Chondrocyte (in vitro differentiated cells): ENCODE measurements around the gene MYBPC1. TPM values are rescaled to one million over a fixed set of nuclear protein-coding genes. Genes with fewer than 3 reads are reported as not detected.

Experiments used
- DNase-seq: peaks from one replicate; pipeline ENCODE4 v3.0.0; 2021; ENCODE audit warnings: mixed read lengths, low spot score
- H3K27ac Mint-ChIP-seq: one replicate; pipeline ENCODE4 v1.8.0; 2021; ENCODE audit warnings: mild to moderate bottlenecking, moderate library complexity, mixed read lengths; ENCODE audit not compliant: unreplicated experiment
- H3K27me3 Mint-ChIP-seq: 2 replicates; pipeline ENCODE4 v1.8.0; 2021; ENCODE audit warnings: low read depth, mixed read lengths
- H3K36me3 Mint-ChIP-seq: 2 replicates; pipeline ENCODE4 v1.8.0; 2021; ENCODE audit warnings: low read depth, mixed read lengths
- H3K4me1 Mint-ChIP-seq: 2 replicates; pipeline ENCODE4 v1.8.0; 2021; ENCODE audit warnings: low read depth, mild to moderate bottlenecking, mixed read lengths
- H3K4me3 Mint-ChIP-seq: one replicate; pipeline ENCODE4 v1.8.0; 2021; ENCODE audit warnings: mild to moderate bottlenecking, moderate library complexity, mixed read lengths; ENCODE audit not compliant: unreplicated experiment
- H3K9me3 Mint-ChIP-seq: 2 replicates; pipeline ENCODE4 v1.8.0; 2021; ENCODE audit warnings: low read depth, mixed read lengths
- CTCF ChIP-seq: fragments of 200-600 bp; sonication (generic); IDR thresholded peaks from 2 replicates; pipeline ENCODE4 v1.5.0; 2021; ENCODE audit warnings: antibody characterized with exemption, mild to moderate bottlenecking, moderate library complexity
- total RNA-seq: library from RNA; stranded (reverse); gene quantifications from 3 replicates; pipeline ENCODE4 v1.2.1, GENCODE V29; 2021

The MYBPC1 gene
- total RNA-seq, 1 donor from 2014 or later, result not detected

GRCh38 chr12:101664992-101665391 lies 70.2 kb downstream of the MYBPC1 start:
- Mint-ChIP-seq H3K27me3 (peaks cover 11% of the 10 kb centered on the region), H3K4me1 (peaks cover 10% of the 10 kb centered on the region), H3K36me3 (no peaks in the 10 kb centered on the region), H3K4me3 (no peak overlapping the region), H3K9me3 (no peaks in the 10 kb centered on the region), H3K27ac (no peak overlapping the region)
- TF ChIP-seq CTCF, result no peak
- no peak for DNase-seq

GRCh38 chr12:101666052-101666728 lies 71.4 kb downstream of the MYBPC1 start:
- no peaks in the 10 kb centered on the region for H3K36me3 Mint-ChIP-seq
- no peak overlapping the region for H3K4me3 Mint-ChIP-seq
- H3K4me1 Mint-ChIP-seq, result peaks cover 14% of the 10 kb centered on the region
- TF ChIP-seq CTCF, result no peak
- H3K27ac Mint-ChIP-seq, result no peak overlapping the region
- DNase-seq, result no peak
- H3K9me3 Mint-ChIP-seq, result no peaks in the 10 kb centered on the region
- peaks cover 11% of the 10 kb centered on the region for H3K27me3 Mint-ChIP-seq

- no peak overlapping the region for H3K27ac Mint-ChIP-seq
- H3K4me3 Mint-ChIP-seq, result no peak overlapping the region
- TF ChIP-seq CTCF, result no peak
Observed at GRCh38 chr12:101667591-101667990, 72.8 kb downstream of the MYBPC1 start.

GRCh38 chr12:101670007-101670671 lies 75.4 kb downstream of the MYBPC1 start:
- peak; percentile 74 for TF ChIP-seq CTCF
- Mint-ChIP-seq H3K27me3 (peaks cover 8% of the 10 kb centered on the region), H3K9me3 (no peaks in the 10 kb centered on the region), H3K4me3 (no peak overlapping the region), H3K27ac (no peak overlapping the region), H3K4me1 (peaks cover 14% of the 10 kb centered on the region), H3K36me3 (no peaks in the 10 kb centered on the region)
- DNase-seq, result no peak

More at GRCh38 chr12:101667591-101667990, 72.8 kb downstream of the MYBPC1 start:
- Mint-ChIP-seq H3K4me1 (peaks cover 14% of the 10 kb centered on the region), H3K9me3 (no peaks in the 10 kb centered on the region), H3K27me3 (peaks cover 11% of the 10 kb centered on the region), H3K36me3 (no peaks in the 10 kb centered on the region)
- DNase-seq, result no peak

DNA sequence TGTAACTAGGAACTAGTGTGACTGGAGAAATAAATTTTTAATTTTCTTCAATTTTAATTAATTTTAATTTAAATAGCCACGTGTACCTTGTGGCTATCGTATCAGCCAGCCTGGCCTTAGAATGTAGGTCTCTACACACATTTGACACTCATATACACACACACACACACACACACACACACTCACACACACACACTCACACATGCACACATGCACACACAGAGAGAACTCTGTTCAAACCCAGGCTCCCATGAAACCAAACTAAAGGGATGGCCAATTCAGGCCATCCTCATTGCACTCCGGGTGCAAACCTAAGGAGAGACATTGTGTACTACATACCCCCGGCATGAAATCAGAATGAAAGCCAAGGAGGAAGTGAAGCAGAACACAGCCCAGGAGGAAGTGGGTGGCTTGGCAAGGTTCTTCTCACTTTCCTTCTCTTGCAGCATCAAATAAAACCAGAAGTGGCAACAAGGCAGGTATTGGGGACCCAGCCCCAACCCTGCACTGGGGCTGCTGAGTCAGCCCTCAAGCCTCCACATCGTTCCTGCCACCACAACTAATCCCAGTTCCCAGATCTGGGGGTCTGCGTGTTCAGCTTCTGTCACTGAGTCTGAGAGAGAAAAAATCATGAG lies 76.5 kb downstream of the MYBPC1 start:
- no peak overlapping the region for H3K27ac Mint-ChIP-seq
- no peak for TF ChIP-seq CTCF
- H3K4me3 Mint-ChIP-seq, result no peak overlapping the region
- no peaks in the 10 kb centered on the region for H3K9me3 Mint-ChIP-seq
- peaks cover 14% of the 10 kb centered on the region for H3K4me1 Mint-ChIP-seq
- no peak for DNase-seq
- H3K27me3 Mint-ChIP-seq, result peaks cover 2% of the 10 kb centered on the region
- no peaks in the 10 kb centered on the region for H3K36me3 Mint-ChIP-seq
